Activated CD4-positive, alpha-beta memory T cell treated with anti-CD3 and anti-CD28 coated beads, Interleukin-2, amount 10 ng/mL, durations not matched to agents 7 days and 5 days (primary cell): ENCODE data around the gene ARVCF. TPM values are rescaled to one million over a fixed set of nuclear protein-coding genes. Genes with fewer than 3 reads are reported as not detected.

Experiments
- CTCF ChIA-PET: fragments of 350-600 bp; sonication (Branson Sonifier 250); formaldehyde crosslinking; loops from one replicate; lab custom pipeline; 2021; ENCODE audit warnings: antibody characterized with exemption, inconsistent platforms; lab: Charles Lee
- POLR2A ChIA-PET: fragments of 350-600 bp; sonication (Branson Sonifier 250); formaldehyde crosslinking; loops from one replicate; lab custom pipeline; 2021; ENCODE audit warnings: antibody characterized with exemption; lab: Charles Lee
- DNase-seq: peaks from one replicate; pipeline ENCODE4 v3.0.0-alpha.2; 2020
- H3K27ac Mint-ChIP-seq: one replicate; pipeline ENCODE4 v1.8.0; 2021; ENCODE audit warnings: mild to moderate bottlenecking, mixed read lengths
- H3K27me3 Mint-ChIP-seq: one replicate; pipeline ENCODE4 v1.8.0; 2021; ENCODE audit warnings: mixed read lengths
- H3K36me3 Mint-ChIP-seq: one replicate; pipeline ENCODE4 v1.8.0; 2021; ENCODE audit warnings: low read depth, mixed read lengths
- H3K4me1 Mint-ChIP-seq: one replicate; pipeline ENCODE4 v1.8.0; 2021; ENCODE audit warnings: mixed read lengths
- H3K4me3 Mint-ChIP-seq: one replicate; pipeline ENCODE4 v1.8.0; 2021; ENCODE audit warnings: mild to moderate bottlenecking, mixed read lengths
- H3K9me3 Mint-ChIP-seq: one replicate; pipeline ENCODE4 v1.8.0; 2021; ENCODE audit warnings: mixed read lengths
- total RNA-seq, 2 experiments: library from RNA; stranded (reverse); gene quantifications; one replicate each; pipeline ENCODE4 v1.2.3, GENCODE V29; 2021

Gene ARVCF
- total RNA-seq, 2 experiments from 2014 or later, result 0.58 to 0.71 TPM

DNA sequence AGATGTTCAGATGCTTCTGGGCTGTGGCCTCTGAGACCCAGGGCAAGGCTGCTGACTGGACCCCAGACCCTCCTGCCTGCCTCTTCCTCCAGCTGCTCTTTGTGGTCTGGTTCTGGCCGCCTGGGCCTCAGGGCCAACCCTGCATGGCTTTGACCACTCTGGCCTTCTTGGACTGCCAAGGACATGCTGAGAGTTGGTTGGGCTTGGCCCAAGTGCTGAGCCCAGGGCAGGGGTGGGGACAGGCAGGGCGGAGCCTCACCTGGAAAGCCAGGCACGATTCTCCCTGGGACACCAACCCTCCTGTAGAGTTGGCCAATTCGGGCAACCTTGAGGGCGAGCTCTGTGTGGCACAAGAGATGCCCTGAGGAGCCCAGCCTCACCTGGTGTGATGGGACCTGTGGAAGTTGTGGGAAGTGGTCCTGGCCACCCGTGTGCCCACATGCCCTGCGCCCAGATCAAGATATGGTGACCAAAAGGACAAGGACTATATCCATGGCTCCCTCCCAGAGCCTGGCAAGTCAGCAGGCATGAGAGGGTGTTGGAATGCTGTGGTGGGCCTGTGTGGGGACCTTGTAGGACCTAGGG, 15.9 kb upstream of the ARVCF start:
- ChIA-PET POLR2A (interaction anchor here (1.2 to 3.8 kb wide), 2 partner anchors 11 to 85 kb away, joined by 5 to 41 read pairs; partner anchors contain the start of genes TANGO2 and TRMT2A), CTCF (no interaction called here)
- Mint-ChIP-seq H3K4me3 (no peak overlapping the region), H3K9me3 (no peaks in the 10 kb centered on the region), H3K27me3 (no peaks in the 10 kb centered on the region), H3K4me1 (peaks cover 57% of the 10 kb centered on the region), H3K27ac (peak overlapping the region; percentile 74), H3K36me3 (peaks cover 20% of the 10 kb centered on the region)
- DNase-seq, result no peak

DNA sequence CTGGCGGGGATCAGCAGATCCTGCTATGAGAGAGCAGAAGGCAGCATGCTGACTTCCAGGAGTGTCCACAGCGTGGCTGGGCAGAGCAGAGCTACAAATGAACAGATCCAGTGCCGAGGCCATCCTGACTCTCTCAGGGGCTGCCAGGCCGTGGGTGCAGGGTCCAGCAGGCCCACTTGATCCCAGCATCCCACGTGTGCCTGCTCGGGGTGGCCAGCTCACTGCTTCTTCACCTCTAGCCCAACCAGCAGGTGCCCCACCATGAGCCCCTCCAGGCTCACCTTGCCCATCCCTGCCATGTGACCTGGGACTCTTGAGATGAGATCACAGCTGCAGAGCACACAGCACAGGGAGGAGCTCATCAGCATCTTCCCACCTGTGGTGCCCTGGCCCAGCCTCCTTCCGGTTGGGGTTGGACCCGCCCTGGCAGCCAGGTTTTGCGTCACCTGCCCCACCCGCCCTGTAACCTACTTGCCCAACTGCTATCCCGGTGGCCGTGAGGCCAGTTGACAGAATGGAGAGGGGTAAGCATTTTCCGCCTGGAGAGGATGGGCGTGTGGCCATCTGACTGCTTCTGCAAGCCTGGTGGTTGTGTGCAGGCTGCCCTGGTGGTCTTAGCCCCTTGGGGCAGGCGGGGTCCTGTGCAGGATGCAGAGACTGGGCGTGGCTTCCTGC, 15.2 kb upstream of the ARVCF start:
- H3K36me3 Mint-ChIP-seq, result peaks cover 14% of the 10 kb centered on the region
- peak; percentile 74 for DNase-seq
- H3K27ac Mint-ChIP-seq, result peak overlapping the region; percentile 74
- no peak overlapping the region for H3K4me3 Mint-ChIP-seq
- no peaks in the 10 kb centered on the region for H3K27me3 Mint-ChIP-seq
- CTCF ChIA-PET, result interaction anchor here (0.7 kb wide), 1 partner anchor 266 kb away, joined by 3 read pairs; no protein-coding TSS in a partner anchor
- POLR2A ChIA-PET, result interaction anchor here (0.7 to 3.8 kb wide), 4 partner anchors 10 to 86 kb away, joined by 3 to 41 read pairs (median 4); partner anchors contain the start of genes TANGO2 and TRMT2A
- no peaks in the 10 kb centered on the region for H3K9me3 Mint-ChIP-seq
- H3K4me1 Mint-ChIP-seq, result peaks cover 51% of the 10 kb centered on the region

DNA sequence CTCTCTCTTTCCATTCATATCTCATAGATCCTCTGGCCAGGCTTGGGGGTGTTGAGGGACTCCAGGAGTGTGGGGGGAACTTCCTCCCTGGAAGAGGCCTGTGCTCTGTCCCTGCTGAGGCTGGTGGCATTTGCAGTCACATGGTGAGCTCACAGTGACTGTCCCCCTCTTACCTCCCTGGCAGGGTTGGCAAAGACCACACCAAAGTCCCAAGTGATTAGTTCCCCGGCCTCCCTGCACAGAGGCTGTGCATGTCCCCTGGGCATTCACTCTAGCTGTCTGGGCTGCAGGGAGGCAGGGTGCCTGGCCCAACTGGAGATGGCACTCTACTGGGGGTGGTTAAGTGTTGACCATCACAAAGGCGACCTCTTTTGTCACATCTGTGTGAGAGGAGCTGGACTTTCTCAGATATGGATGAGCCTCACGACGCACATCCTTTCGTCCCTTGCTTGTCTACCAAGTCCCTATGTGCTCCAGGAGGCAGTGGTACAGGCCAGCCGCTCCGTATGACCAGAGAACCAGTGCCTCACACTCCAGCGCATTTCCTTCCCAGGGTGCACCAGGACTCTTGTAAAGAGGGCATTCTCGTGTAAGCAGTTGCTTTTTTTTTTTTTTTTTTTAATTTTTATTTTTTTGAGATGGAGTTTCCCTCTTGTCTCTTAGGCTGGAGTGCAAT, 13.1 kb upstream of the ARVCF start:
- ChIA-PET POLR2A (interaction anchor here (0.8 kb wide), 1 partner anchor 9 kb away, joined by 3 read pairs; no protein-coding TSS in a partner anchor), CTCF (interaction anchor here (0.7 kb wide), 1 partner anchor 92 kb away, joined by 4 read pairs; no protein-coding TSS in a partner anchor)
- no peak overlapping the region for H3K27ac Mint-ChIP-seq
- no peak overlapping the region for H3K4me3 Mint-ChIP-seq
- H3K9me3 Mint-ChIP-seq, result no peaks in the 10 kb centered on the region
- DNase-seq, result no peak
- no peaks in the 10 kb centered on the region for H3K27me3 Mint-ChIP-seq
- peaks cover 7% of the 10 kb centered on the region for H3K36me3 Mint-ChIP-seq
- peaks cover 40% of the 10 kb centered on the region for H3K4me1 Mint-ChIP-seq

DNA sequence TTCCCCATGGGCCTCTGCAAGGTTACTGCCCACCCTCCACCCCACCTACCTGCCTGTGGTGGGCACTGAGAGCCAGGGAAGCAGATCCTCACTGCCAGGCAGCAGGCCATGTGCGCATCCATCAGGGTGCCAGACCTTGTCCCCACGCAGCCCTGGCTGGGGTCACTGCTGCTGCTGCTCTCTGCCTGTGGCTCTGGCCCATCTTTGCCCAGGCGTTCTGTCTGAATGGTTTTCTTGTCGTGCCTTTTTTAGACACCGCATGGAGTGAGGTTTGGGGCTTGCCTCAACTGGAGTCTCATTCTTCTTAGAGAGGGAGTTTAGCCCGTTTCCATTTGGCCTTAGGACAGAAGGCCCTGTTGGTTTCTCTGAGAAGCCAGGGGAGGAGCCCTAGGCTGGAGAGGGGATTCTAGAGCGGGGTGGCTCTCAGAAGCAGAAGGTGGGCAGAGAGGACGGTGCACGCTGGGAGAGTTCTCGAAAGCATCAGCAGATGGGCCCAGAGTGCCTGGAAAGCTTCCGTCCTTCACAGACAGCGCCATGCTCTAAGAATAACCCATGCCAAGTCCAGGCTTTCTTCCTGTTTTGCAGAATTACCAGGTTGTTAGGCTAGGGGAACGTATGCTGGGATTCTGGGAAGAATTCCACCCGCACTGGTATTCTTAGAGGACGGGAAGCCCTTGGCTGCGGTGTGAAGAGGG, 12.4 kb upstream of the ARVCF start:
- Mint-ChIP-seq H3K9me3 (no peaks in the 10 kb centered on the region), H3K27me3 (no peaks in the 10 kb centered on the region), H3K36me3 (peaks cover 4% of the 10 kb centered on the region), H3K27ac (no peak overlapping the region), H3K4me1 (peaks cover 36% of the 10 kb centered on the region), H3K4me3 (no peak overlapping the region)
- POLR2A ChIA-PET, result interaction anchor here (0.8 kb wide), 1 partner anchor 9 kb away, joined by 3 read pairs; no protein-coding TSS in a partner anchor
- DNase-seq, result no peak
- CTCF ChIA-PET, result no interaction called here

DNA sequence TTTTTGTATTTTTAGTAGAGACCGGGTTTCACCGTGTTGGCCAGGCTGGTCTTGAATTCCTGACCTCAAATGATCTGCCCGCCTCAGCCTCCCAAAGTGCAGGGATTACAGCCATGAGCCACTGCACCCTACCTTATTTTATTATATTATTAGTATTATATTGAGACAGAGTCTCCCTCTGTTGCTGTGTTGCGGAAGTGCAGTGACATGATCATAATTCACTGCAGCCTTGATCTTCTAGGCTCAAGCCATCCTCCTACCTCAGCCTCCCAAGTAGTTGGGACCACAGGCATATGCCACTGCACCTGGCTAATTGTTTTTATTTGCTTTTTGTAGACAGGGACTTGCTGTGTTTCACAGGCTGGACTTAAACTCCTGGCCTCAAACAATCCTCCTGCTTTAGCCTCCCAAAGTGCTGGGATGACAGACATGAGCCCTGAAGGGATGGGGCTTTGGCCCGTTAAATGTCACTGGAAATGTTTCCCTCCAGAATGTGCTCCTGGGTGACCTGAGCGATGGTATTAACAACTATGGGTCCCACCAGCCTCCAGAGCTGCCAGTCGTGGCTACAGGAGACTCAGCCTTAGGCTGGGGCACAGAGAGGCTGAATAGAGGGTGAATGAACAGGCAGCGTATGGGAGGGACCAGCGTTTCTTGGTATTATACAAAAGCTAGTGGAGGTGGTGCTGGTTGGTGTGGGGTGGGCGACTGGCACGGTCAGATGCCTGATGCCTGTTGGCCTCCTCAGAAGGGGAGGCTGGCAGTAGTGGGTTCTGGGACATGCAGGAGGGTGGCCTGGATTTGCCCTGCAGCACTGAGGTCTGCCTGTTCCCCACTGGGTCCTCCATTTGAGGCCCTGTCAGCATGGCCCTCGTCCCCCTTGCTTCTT, 11.6 kb upstream of the ARVCF start:
- POLR2A ChIA-PET, result no interaction called here

DNA sequence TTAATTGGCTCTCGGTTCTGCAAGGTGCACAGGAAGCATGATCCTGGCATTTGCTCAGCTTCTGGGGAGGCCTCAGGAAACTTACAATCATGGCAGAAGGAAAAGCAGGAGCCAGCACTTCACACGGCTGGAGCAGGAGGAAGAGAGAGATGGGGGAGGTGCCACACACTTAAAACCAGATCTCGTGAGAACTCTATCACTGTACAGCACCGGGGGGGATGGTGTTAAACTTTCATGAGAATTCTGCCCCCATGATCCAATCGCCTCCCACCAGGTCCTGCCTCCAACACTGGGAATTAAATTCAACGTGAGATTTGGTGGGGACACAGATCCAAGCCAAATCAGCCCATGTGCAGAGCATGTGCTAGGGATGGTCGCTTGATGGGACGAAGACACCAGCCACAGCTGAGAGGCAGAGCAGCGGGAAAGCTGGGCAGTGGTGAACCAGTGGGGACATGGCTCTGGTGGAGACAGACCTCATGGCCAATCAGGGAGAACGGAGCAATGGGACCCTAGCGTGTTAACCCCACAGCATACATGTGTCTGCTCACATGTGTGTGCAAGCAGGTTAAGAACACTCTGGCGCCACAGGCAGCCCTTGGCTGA, 10.5 kb upstream of the ARVCF start:
- no peaks in the 10 kb centered on the region for H3K27me3 Mint-ChIP-seq
- H3K36me3 Mint-ChIP-seq, result peaks cover 4% of the 10 kb centered on the region
- H3K4me1 Mint-ChIP-seq, result peaks cover 29% of the 10 kb centered on the region
- no peak overlapping the region for H3K4me3 Mint-ChIP-seq
- POLR2A ChIA-PET, result no interaction called here
- no peak for DNase-seq
- CTCF ChIA-PET, result interaction anchor here (1.2 kb wide), 1 partner anchor 271 kb away, joined by 4 read pairs; no protein-coding TSS in a partner anchor
- H3K27ac Mint-ChIP-seq, result no peak overlapping the region
- H3K9me3 Mint-ChIP-seq, result no peaks in the 10 kb centered on the region

More for the DNA sequence above, 11.6 kb upstream of the ARVCF start:
- no peaks in the 10 kb centered on the region for H3K9me3 Mint-ChIP-seq
- CTCF ChIA-PET, result interaction anchor here (0.6 to 1.2 kb wide), 2 partner anchors 74 to 272 kb away, joined by 4 to 5 read pairs; no protein-coding TSS in a partner anchor
- no peaks in the 10 kb centered on the region for H3K27me3 Mint-ChIP-seq
- peaks cover 7% of the 10 kb centered on the region for H3K36me3 Mint-ChIP-seq
- no peak overlapping the region for H3K4me3 Mint-ChIP-seq
- no peak for DNase-seq
- no peak overlapping the region for H3K27ac Mint-ChIP-seq
- peaks cover 32% of the 10 kb centered on the region for H3K4me1 Mint-ChIP-seq

DNA sequence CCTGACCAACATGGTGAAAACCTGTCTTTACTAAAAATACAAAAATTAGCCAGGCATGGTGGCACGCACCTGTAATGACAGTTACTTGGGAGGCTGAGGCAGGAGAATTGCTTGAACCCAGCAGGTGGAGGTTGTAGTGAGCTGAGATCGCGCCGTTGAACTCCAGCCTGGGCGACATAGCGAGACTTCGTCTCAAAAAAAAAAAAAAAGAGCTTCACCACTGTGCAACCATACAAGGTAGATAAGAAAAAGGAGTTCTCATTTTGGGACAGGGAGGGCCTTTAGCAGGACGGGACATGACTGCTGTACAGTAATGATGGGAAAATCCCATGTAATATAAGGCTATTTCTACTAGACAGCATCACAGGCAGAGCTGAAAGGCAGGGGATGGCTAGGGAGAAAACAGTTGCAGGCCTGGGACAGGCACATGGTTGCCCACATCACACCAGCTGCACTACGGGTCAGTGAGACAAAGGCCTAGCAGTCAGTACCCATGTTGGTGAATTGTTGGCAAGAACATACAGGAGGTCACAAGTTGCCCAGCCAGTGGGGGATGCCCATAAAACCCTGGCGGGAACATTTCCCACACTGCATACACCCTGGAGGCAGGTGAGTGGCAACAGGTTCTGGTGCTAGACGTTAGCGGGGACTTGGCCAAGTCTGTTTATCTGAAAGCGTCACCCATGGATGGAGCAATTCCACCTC, 9.7 kb upstream of the ARVCF start:
- ChIA-PET POLR2A (no interaction called here), CTCF (no interaction called here)
- no peak for DNase-seq
- H3K36me3 Mint-ChIP-seq, result peaks cover 4% of the 10 kb centered on the region
- peaks cover 27% of the 10 kb centered on the region for H3K4me1 Mint-ChIP-seq
- H3K27me3 Mint-ChIP-seq, result no peaks in the 10 kb centered on the region
- H3K4me3 Mint-ChIP-seq, result no peak overlapping the region
- H3K27ac Mint-ChIP-seq, result no peak overlapping the region
- no peaks in the 10 kb centered on the region for H3K9me3 Mint-ChIP-seq

DNA sequence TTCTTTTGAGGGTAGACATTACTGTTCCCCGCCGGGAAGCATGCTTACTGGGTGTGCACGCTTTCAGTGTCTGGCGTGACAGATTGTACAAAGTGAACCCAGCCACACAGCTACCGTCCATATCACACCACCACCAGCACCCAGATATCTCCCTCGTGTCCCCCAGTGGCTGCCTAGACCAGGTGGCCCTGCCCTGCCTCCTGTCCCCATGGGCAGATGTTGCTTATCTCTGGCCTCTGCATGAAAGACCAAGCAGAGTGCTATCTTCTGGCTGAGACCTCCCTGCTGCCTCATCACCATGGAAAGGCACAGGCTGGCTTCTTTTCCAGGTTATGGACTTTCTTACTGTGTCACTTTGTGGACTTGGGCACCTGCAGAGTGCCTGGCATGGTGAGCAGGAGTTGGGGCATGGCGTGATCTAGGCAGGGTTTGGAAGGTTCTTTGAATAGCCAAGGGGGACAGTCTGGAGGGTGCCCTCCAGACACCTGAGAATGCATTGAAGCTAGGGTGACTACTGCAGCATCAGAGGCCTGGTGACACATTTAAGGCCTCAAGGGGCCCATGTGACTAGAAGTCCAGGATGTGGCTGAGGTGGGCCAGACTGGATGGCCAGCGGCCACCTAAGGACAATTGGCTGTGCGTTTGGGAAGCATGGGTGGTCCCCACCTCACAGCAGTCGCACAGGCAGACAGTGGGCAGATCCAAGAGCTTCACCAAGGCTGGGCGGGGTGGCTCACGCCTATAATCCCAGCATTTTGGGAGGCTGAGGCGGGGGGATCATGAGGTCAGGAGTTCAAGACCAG, 9.0 kb upstream of the ARVCF start:
- ChIA-PET POLR2A (no interaction called here), CTCF (no interaction called here)

DNA sequence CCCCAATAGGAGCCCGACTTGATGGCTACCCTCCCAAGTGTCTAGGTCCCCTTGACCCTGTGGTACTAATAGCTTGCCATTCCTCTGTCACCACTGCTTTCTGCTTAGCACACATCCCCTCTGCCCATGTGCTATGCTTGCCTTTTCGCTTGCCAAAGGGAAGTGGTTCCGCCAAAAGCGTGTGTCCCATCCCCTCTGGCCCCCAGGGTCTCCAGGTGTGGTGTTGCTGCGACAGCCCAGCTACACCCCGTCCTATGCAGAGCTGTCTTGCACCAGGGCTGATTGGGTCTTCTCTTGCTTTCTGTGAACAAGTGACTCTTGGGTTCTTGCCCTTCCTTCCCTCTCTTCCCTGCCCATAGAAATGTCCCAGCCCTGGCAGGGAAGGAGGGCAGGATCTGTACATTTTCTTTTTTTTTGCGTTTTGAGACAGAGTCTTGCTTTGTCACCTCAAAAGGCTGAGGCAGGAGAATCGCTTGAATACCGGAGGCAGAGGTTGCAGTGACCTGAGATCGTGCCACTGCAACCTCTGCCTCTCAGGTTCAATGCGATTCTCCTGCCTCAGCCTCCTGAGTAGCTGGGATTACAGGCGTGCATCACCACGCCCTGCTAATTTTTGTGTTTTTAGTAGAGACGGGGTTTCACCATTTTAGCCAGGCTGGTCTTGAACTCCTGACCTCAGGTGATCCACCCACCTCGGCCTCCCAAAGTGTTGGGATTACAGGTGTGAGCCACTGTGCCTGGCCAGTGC, 8.2 kb upstream of the ARVCF start:
- POLR2A ChIA-PET, result interaction anchor here (1.0 to 1.2 kb wide), 2 partner anchors 9 to 104 kb away, joined by 3 read pairs; no protein-coding TSS in a partner anchor
- Mint-ChIP-seq H3K9me3 (no peaks in the 10 kb centered on the region), H3K27ac (no peak overlapping the region), H3K4me3 (no peak overlapping the region), H3K36me3 (peaks cover 4% of the 10 kb centered on the region), H3K4me1 (peaks cover 31% of the 10 kb centered on the region), H3K27me3 (no peaks in the 10 kb centered on the region)
- no peak for DNase-seq
- CTCF ChIA-PET, result no interaction called here

More for the DNA sequence above, 9.0 kb upstream of the ARVCF start:
- H3K27me3 Mint-ChIP-seq, result no peaks in the 10 kb centered on the region
- peaks cover 24% of the 10 kb centered on the region for H3K4me1 Mint-ChIP-seq
- no peak for DNase-seq
- H3K27ac Mint-ChIP-seq, result peak overlapping the region; percentile 2
- no peak overlapping the region for H3K4me3 Mint-ChIP-seq
- no peaks in the 10 kb centered on the region for H3K9me3 Mint-ChIP-seq
- peaks cover 4% of the 10 kb centered on the region for H3K36me3 Mint-ChIP-seq

DNA sequence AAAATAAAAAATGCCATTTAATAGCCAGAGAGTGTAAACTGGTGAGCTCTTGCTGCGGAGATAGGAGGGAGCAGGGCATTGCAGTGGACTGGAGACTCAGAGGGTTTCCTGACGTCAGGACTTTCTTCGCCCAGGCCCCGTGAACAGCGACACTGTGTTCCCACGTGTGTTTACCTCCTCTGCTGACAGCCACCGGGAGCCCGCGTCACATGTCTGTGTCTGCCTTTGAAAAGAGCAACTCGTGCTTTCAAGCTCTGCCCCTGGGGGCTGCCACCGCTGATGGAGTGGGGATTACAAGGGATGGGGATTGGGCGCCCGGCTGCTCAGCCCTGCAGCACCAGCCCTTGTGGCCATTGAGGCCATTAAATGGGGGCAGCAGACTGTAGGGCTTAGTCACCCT, 7.6 kb upstream of the ARVCF start:
- Mint-ChIP-seq H3K9me3 (no peaks in the 10 kb centered on the region), H3K27ac (no peak overlapping the region), H3K36me3 (peaks cover 4% of the 10 kb centered on the region), H3K4me1 (peaks cover 31% of the 10 kb centered on the region), H3K4me3 (no peak overlapping the region), H3K27me3 (peaks cover under 1% of the 10 kb centered on the region)
- no peak for DNase-seq
- CTCF ChIA-PET, result no interaction called here
- POLR2A ChIA-PET, result interaction anchor here (1.0 to 1.2 kb wide), 2 partner anchors 8 to 105 kb away, joined by 3 read pairs; no protein-coding TSS in a partner anchor
